WERI-Rb-1 (cell line): ENCODE data around the gene AGXT.

ENCODE experiments used
- DNase-seq: peaks from one replicate; pipeline ENCODE4 v3.0.0-alpha.2; 2020
- H3K27ac ChIP-seq: fragments of 250-450 bp; sonication (Bioruptor Pico); 2 replicates; pipeline ENCODE4 v1.5.1; 2020; ENCODE audit warnings: mild to moderate bottlenecking, moderate library complexity
- H3K27me3 ChIP-seq: fragments of 250-450 bp; sonication (Bioruptor Pico); 2 replicates; pipeline ENCODE4 v1.5.1; 2021; ENCODE audit warnings: mild to moderate bottlenecking, low read depth, moderate library complexity; ENCODE audit not compliant: insufficient read depth, severe bottlenecking
- H3K36me3 ChIP-seq: fragments of 250-450 bp; sonication (Bioruptor Pico); 2 replicates; pipeline ENCODE4 v1.5.1; 2020; ENCODE audit warnings: mild to moderate bottlenecking, moderate library complexity
- H3K4me3 ChIP-seq: 2 replicates; pipeline ENCODE4 v1.5.1; 2011; ENCODE audit warnings: low read depth, mild to moderate bottlenecking, control low read depth, low read length
- H3K9me3 ChIP-seq: fragments of 250-450 bp; sonication (Bioruptor Pico); 2 replicates; pipeline ENCODE4 v1.5.1; 2021; ENCODE audit warnings: mild to moderate bottlenecking, moderate library complexity; ENCODE audit not compliant: severe bottlenecking
- CTCF ChIP-seq: IDR thresholded peaks from 2 replicates; pipeline ENCODE4 v1.5.1; 2011; ENCODE audit warnings: low read depth, mild to moderate bottlenecking, control low read depth, inconsistent platforms, low read length

Gene AGXT

DNA sequence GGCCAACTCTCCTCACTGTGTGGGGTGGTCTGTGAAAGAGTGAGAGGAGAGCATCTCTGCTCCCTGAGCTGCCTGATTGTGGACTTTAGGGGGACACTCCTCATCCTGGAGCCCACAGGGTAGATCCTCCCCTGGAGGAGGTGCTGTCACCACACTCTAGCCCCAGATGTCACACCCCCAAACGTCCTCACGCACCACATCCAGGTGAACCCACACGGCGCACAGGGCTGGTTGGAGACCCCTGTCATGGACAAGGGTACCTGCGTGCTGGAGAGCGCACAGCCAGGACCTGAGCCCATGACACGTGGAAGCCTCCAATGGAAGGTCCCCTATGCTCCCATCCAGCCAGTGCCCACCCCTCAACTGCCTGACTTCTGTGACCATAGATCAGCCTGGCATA lies 10.5 kb downstream of the AGXT start:
- TF ChIP-seq CTCF: no peak
- H3K4me3 ChIP-seq: no peak overlapping the region
- DNase-seq: no peak
- H3K27ac ChIP-seq: no peak overlapping the region
- no peaks in the 10 kb centered on the region for H3K9me3 ChIP-seq
- H3K36me3 ChIP-seq: no peaks in the 10 kb centered on the region
- H3K27me3 ChIP-seq: no peaks in the 10 kb centered on the region

GRCh38 chr2:240881913-240882312 lies 13.3 kb downstream of the AGXT start:
- TF ChIP-seq CTCF: no peak
- Histone ChIP-seq H3K27me3 (no peaks in the 10 kb centered on the region), H3K36me3 (no peaks in the 10 kb centered on the region), H3K9me3 (no peaks in the 10 kb centered on the region), H3K4me3 (no peak overlapping the region), H3K27ac (no peak overlapping the region)
- DNase-seq: no peak

GRCh38 chr2:240884221-240884620 lies 15.6 kb downstream of the AGXT start:
- Histone ChIP-seq H3K36me3 (no peaks in the 10 kb centered on the region), H3K27ac (no peak overlapping the region), H3K4me3 (no peak overlapping the region), H3K27me3 (no peaks in the 10 kb centered on the region), H3K9me3 (no peaks in the 10 kb centered on the region)
- DNase-seq: no peak
- no peak for TF ChIP-seq CTCF

DNA sequence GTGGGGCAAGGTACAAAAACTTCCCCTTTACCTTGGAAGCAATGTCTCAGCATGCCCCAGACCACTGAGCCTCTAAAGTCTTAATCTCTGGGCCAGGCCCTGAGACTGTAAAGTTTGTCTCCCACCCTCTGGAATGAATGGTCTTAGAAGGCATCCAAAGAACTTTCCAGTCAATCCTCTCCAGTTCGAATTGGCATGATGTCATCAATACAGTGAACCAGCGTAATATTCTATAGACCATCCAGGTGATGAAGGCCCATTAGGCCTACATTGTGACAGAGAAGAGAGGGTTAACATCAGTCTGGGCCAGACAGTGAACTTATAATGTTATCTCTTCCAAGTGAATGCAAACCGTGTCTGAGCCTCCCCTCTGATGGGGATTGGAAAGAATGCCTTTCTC lies 16.1 kb downstream of the AGXT start:
- Histone ChIP-seq H3K27ac (no peak overlapping the region), H3K27me3 (no peaks in the 10 kb centered on the region), H3K4me3 (no peak overlapping the region), H3K36me3 (no peaks in the 10 kb centered on the region), H3K9me3 (no peaks in the 10 kb centered on the region)
- TF ChIP-seq CTCF: no peak
- DNase-seq: no peak

GRCh38 chr2:240885566-240885965 lies 16.9 kb downstream of the AGXT start:
- no peak for TF ChIP-seq CTCF
- Histone ChIP-seq H3K27me3 (no peaks in the 10 kb centered on the region), H3K4me3 (no peak overlapping the region), H3K27ac (no peak overlapping the region), H3K9me3 (no peaks in the 10 kb centered on the region), H3K36me3 (no peaks in the 10 kb centered on the region)
- DNase-seq: no peak

GRCh38 chr2:240886023-240886565 lies 17.5 kb downstream of the AGXT start:
- Histone ChIP-seq H3K4me3 (no peak overlapping the region), H3K27me3 (no peaks in the 10 kb centered on the region), H3K9me3 (no peaks in the 10 kb centered on the region), H3K36me3 (no peaks in the 10 kb centered on the region), H3K27ac (no peak overlapping the region)
- TF ChIP-seq CTCF: no peak
- no peak for DNase-seq
